SIG-M5 treated with dmso at 0.1 percent for 504 hours (cell line): ENCODE results near the gene VPS45.

Experiments used
- DNase-seq: peaks from one replicate; lab custom pipeline; 2025; ENCODE audit not compliant: unreplicated experiment; lab: John Stamatoyannopoulos, UW

VPS45 gene

DNA sequence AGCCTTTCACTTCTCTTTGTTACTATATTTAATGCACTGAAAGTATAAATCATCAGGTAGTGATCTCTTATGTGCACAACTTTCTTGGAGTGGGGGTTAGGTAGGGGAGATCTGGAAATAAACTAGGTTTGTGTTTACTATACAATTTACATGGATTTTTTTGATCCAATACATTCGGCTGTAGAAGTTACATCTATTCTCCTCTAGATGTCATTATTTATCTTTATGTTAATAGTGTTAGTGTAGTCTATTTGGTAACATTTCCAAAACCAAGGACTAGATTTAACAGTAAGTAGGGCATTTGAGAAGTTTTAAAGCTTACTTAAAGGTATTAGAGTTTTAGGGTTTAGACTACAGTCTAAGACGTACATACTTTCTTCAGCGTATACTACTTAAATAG is 5.4 kb downstream of the VPS45 start:
- peak; percentile 77 for DNase-seq

DNA sequence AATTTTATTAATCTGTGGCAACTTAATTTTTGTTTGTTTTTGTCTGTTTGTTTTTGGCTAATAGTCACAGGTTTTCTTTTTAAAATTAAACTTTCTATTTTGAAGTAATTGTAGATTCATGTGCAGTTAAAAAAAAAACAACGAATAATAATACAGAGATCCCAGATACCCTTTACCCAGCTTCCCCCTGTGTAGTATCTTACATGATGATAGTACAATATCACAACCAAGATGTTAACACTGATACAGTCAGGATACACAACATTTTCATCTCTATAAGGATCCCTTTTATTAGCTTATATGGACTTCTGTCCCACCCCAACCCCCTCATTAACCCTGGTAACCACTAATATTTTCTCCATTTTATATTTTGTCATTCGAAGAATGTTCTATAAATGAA is 5.9 kb downstream of the VPS45 start:
- DNase-seq = no peak

DNA sequence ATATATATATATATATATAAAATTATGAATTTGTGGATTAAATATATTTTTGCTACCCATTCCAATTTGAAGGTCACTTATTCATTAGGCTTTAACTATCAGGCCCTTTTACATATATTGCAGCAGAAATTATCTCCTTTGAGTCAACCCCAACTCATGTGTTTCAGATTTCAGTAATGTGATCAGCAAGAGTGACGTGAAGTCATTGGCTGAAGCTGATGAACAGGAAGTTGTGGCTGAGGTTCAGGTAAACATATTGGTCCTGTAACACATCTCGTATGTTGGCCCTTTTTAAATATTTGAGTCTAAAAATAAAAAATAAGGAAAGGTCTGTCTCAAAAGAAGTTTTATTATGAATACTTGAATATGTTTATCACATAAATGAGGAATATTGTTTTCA is 8.5 kb downstream of the VPS45 start:
- DNase-seq = no peak

DNA sequence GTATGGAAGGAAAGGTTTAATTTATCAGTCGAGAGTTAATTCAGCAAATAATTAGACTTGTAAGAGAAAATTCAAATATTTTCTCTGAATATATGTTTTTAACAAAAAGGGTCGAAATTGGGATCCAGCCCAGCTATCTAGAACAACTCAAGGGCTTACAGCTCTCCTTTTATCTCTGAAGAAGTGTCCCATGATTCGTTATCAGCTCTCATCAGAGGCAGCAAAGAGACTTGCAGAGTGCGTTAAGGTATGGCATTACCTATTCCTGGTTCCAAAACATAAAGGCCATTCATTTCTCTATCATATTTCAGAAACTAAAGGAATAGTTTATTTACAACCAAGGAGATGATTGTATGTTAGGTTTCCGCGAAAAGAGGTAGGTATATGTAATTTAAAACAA is 9.4 kb downstream of the VPS45 start:
- DNase-seq = no peak

DNA sequence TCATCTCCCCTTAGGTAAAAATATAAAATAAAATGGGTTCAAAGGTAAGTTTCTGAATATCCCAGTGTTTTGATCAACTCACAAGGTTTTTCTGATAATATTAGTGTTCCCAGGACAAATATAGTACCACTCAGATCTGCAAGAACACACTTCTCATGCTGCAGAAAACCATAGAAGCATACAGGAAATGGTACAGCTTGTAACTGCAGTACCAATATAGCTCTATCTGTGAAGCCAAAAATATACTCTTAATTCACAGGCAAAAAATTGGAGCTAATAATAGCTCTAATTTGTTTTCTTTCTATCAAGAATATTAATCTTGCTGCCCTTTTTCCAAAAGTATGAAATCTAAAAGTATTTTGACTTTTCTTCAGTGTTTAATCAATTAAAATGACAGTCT is 13.2 kb downstream of the VPS45 start:
- no peak for DNase-seq

DNA sequence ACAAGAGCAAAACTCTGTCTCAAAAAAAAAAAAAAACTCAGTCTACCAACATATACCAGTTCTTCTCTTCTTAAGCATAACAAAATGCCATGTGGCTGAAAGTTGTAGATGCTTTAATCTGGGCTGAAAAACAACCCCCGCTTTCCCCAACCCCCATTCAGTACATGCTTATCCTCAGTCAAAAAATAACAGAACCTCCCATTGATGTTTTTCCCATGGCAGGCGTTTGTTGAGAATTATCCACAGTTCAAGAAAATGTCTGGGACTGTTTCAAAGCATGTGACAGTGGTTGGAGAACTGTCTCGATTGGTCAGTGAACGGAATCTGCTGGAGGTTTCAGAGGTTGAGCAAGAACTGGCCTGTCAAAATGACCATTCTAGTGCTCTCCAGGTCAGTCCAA is 14.9 kb downstream of the VPS45 start:
- DNase-seq = no peak

DNA sequence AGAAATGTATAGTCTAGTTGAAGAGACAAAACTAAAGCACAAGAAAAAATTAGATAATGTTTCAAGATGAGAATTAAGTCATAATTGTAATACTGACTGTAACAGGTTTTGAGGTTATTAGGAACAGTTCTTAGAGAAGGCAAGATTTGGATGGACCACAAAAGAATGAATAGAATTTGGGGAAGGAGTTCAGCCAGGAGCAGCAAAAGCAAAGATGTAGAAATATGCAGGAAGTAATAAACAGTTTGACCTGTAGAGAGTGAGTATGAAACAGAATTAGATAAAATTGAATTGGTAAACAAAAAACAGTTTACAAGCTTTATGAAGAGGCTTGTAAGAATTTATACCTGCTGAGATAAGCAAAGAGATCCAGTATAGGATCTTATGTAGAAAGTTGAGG is 16.3 kb downstream of the VPS45 start:
- no peak for DNase-seq

DNA sequence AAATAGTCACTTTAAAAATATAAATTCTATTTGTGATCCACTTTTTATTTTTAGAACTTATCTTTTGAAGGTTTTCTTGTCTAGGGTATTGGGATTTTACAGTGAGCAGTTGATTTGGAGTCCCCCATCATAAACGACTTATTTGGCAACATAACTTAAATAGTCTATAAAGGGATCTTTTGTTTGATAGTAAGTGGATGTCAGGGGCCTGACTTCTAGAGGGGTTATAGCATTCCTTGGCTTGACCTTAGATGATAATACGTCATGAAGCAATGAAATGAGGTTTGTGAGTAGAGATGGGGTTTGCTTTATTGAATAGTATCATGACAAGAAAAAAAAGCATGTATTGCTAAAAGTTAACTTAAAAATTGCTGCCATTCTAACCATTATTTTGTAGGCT is 17.8 kb downstream of the VPS45 start:
- no peak for DNase-seq

DNA sequence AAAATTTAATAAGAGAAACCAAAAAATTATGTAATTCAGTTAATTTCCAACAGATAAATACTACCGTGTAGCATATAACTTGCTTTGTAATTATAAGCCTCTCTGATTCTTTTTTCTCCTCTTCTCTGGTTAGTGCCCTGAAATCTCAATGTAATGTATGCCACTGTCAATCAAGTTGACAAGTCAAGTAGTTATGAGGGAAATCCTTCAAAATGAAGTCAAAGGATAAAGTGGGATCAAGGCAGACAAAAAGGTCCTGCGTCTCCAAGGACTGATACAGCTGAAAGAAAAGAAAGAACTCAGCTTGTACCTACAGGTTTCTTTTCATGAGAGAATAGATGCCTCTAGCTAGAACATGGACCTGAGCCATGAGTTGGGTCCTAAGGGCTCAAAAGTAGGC is 19.8 kb downstream of the VPS45 start:
- no peak for DNase-seq

DNA sequence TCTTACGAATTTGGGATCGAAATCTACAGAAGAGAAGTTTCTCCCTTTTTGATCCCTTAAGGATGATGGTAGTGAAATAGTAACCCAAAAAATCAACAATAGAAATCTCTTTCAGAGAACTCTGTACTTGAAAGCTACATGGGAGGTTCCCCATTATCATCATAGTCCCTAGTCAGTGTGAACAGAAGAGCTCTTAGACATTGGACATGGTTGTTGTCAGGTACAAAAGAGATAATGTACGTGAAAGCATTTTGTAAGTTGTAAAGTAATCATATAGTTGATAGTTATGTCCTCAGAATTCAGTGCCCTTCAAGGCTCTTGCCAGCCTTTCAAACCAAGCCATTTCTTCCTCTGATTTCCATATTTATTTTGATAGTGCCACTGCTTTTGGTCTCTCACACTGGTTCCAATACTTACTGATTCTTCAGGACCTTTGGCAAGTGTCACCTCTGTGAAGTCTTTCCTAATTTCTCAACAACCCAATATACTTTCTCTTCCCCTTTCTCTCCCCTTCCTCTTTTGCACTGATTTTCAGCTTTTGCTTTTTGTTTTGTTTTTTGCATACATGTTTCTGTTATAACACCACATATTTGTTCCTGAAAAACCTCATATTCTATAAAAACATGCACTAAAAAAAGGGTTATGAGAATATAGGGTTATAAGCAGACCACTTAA is 22.4 kb downstream of the VPS45 start:
- peak; percentile 84 for DNase-seq

DNA sequence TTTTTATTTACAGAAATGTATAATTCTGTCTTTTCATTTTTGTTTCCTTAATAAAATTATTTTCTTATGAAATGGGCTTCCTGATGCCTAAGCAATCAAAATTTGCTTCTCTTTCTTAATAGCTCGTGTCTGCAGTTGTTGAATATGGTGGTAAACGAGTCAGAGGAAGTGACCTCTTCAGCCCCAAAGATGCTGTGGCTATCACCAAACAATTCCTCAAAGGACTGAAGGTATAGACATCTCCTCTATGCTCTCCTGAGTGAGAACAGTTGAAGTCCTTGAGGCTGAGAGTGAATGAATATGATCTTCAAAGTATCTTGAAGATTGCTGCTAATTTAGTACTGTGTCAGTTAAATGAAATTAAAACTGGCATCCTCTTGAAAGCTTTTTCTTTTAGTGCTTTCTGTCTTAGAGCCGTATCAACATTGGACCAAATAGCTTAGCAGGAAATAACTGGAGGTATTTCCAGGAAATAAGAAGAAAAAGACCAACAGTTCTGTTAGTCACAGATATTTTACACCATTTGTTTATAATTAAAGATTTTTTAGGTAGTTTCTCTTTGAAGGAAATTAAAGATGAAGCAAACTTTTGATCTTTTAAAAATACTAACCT is 24.7 kb downstream of the VPS45 start:
- DNase-seq = no peak

DNA sequence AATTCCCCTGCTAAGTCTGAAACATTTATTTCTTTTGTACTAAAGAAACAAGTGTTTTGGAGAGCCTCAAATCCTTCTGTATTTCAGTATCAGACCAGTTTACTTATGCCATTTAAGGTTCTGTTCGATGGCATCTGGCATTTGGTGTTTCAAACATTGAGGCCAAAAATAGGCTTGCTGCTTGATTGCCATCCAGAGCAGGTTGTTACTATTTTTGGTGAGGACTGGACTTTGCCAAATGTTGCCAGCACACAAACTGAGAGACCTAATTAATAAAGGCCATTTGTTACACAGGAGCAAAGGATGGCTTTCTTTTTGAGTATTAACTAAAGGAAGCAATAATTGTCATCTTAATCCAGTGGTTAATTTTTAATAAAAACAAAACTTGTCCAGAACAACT is 26.2 kb downstream of the VPS45 start:
- DNase-seq = no peak

DNA sequence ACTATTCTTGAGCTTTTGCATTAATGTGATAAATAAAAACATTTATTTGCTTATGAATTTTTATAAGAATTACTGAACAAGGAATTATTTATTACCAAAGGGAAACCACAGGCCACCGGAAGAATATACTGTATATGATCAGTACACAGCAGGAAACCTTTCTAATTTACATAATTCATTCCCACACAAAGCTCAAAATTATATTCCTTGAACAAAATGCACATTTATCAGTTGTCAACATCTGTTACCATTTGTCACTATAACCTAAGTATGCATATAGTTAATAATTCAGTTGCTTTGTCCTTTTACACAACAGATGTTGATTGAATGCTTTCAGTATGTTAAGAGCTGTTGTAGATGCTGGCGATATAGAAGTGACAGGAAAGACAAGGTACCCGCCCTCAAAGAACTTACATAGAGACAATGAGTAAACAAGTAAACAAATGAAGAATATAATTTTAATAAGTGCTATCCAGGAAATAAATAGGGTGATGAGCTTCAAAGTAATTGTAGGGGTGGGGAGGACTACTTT is 27.2 kb downstream of the VPS45 start:
- no peak for DNase-seq

DNA sequence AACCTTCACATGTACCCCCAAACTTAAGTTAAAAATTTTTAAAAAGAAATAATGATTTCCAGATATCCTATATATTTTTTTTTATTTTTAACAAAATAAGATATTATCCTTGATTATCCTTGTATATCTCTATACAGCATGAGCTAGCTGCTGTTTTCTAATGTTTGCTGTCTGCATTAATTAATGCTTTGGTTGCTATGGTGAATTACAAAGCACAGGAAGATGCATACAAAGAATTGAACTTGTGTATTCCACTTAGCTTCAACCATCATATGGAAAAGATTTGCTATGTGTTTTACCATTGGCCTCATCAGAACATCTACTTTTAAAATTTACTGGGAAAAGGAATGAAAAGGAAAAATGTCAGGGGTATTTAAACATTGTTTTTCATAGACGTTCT is 35.4 kb downstream of the VPS45 start:
- DNase-seq = no peak

DNA sequence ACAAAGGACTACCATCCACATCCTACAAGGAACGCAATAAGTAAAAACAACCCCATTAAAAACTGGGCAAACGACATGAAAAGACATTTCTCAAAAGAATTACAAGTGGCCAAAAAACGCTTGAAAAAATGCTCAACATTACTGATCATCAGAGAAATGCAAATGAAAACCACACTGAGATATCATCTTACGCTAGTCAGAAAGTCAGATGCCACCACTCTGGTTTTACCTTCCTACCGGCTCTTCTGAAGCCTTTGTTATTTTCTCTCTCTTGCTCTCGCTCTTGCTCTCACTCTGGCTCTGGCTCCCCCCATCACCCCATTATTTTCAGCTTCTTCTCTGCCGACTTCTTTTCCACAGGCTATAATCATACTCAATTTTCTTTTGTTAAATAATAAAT is 38.8 kb downstream of the VPS45 start:
- DNase-seq = no peak

DNA sequence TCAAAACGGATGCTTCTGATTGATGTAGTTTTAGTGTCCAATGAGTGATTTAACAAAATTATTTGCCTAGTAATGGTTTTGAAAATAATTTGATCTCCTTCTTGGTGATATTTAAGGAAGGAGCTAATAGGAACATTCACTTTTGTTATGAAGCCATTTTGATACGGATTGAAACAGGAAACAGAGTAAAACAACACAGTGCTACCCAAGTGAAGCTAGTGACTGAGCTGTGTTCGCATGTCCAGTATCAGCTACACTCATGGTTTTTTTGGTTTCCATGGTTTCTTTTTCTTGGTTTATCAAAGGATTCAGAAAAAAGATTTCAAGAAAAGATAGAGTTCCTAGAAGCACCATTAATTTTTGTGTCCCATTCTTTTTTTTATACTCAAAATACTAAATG is 42.0 kb downstream of the VPS45 start:
- no peak for DNase-seq

DNA sequence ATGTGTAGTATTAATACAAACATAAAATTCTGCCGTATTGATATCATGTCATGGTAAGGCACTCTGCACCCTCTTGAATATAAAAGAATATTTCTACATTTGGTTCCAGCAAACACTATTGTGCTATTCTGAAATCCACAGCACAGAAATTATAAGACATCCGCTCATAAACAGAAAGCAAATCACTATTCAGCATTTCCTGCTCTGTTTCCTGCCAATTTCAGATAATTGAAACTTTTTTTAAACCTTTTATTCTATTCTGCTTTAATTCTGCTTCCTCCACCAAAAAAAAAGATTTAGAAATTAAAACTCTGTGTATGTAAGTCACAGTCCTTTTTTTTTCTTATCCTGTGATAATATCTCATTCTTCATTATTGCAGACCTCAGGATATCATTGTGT is 42.5 kb downstream of the VPS45 start:
- DNase-seq = no peak

DNA sequence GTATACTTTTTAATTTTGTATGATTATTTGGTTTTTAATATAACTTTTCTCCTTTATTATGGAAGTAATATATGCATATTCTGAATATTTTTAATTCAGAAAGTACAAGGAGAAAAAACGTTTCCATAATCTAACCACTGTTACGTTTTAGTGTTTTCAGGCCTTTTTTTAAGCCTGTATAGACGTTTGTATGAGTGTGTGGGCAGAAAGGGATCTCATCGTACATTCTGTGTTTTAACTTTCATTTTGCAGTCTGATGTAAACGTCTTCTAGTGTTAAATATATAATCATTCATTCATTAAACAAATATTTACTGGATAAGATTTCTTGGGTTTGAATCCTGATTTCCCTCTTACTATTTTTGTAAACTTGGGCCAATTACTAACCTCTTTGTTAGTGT is 44.1 kb downstream of the VPS45 start:
- DNase-seq = no peak

DNA sequence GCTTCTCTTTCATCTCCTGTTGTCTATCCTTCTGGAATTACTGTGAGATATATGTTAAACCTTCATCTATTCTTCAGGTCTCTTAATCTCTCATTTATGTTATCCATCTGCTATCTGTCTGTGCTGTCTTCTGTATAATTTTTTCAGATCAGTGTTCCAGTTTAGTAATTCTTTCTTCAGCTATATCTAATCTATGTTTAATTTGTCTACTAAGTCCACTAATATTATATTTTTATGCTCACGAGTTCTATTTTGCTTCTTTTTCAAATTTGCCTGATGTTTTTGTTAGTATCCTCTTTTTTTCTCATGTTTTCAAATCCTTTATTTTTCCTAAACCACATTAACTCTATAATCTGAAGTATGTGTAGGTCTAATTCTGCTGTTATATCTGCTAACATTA is 47.5 kb downstream of the VPS45 start:
- DNase-seq = no peak

DNA sequence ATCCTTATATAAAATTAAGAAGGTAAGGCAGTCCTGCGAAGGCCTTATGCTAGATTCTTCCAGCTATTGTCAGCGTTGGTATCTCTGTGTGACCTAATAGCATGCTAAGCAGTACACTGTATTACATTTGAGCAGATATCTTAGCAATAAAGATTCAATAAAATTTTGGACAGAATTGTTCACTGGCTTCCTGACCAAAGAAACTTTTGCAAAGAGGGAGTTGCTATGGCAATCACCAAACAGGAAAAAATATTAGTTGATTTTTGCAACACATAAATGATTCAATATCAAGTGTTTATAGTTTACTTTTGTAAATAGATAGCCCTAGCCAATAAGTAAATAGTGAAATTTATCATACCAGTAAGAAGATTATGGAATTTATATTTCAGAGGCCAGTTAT is 51.1 kb downstream of the VPS45 start:
- DNase-seq = no peak

DNA sequence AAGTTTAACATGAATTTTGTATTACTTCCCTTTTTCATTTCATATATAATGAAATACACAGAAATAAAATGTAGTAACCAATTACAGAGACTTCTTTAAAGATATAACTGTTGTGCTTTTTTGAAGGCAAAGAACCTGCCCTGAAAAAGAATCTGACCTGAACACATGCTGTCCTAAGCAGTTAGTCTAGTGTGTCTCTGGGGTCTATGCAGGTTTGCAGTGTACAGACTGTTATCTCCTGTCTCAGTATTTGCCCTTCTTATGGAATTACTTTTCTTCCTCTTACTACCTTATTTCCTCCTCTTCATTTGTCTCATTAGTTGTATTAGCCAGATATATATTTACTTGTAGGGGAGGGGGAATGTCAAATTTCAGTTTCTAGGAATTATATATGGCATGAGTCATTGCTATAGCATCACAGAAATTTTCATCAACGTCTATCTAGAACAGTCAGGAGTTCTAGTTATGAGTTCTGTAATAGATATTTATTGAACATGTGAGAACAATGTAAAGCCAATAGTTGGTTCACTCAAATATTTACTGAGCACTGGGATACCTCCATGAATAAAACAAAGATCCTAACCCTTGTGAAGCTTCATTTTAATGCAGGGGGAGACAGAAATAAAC is 53.8 kb downstream of the VPS45 start:
- no peak for DNase-seq

DNA sequence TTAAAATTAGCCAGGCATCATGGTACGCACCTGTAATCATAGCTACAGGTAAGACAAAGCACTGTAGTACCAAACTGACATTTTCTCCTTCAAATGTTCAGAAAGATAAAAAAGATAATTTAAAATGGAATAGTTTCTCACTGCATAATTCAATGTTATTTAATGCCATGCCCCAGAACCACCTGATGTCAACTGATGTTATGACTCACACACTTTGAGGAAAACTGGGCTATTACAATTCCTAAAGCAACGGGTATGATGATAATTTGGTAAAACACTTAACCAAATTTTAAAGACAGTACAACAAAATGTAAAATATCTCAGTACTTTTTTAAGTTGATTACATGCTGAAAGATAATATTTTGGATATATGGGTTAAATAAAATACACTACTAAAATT is 59.2 kb downstream of the VPS45 start:
- DNase-seq = no peak

DNA sequence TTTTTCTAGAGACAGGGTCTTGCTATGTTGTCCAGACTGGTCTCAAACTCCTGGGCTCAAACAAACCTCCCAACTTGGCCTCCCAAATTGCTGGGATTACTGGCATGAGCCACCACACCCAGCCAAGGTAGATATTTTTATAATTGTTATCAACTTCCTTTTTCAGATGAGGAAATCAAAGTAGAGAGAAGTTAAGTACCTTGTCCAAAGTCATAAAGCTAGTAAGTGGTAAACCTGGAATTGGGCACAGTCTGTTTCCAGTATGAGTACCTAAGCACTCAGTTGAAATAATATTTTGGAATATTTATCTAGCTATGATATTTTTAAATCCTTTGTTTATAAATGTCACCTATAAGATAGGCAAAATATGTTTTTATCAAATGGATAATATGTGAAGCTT is 59.9 kb downstream of the VPS45 start:
- no peak for DNase-seq
